Natural killer cell (primary cell): ENCODE results near the gene ZACN. TPM values are rescaled to one million over a fixed set of nuclear protein-coding genes. Genes with fewer than 3 reads are reported as not detected.

Experiments
- ATAC-seq, 3 donors: fragments of 150-1000 bp in 2 of 3; fragments of 200-7000 bp in 1 of 3; cut with Tn5 transposase; 1 replicate in 1 of 3; 2 replicates in 2 of 3; pipeline ENCODE4 v1.10.0; 2021; ENCODE audit warnings: mild to moderate bottlenecking in 2 of 3, moderate library complexity in 2 of 3
- DNase-seq, 2 donors: peaks; one replicate each; pipeline versions ENCODE4 v3.0.0 to v3.0.0-alpha.2; 2013 to 2021; ENCODE audit warnings: mixed read lengths in 1 of 2
- H3K27ac ChIP-seq: one replicate; pipeline ENCODE4 v1.5.1; 2013; ENCODE audit warnings: mild to moderate bottlenecking, low read length
- H3K27me3 ChIP-seq: one replicate; pipeline ENCODE4 v1.6.1; 2013; ENCODE audit warnings: low read length; ENCODE audit not compliant: control insufficient read depth, insufficient read depth
- H3K36me3 ChIP-seq: one replicate; pipeline ENCODE4 v1.6.1; 2013; ENCODE audit warnings: low read length; ENCODE audit not compliant: control insufficient read depth, insufficient read depth
- H3K4me1 ChIP-seq: one replicate; pipeline ENCODE4 v1.6.1; 2013; ENCODE audit warnings: low read length; ENCODE audit not compliant: control insufficient read depth, insufficient read depth
- H3K4me3 ChIP-seq: one replicate; pipeline ENCODE4 v1.5.1; 2013; ENCODE audit warnings: low read length
- H3K9me3 ChIP-seq: one replicate; pipeline ENCODE4 v1.6.1; 2013; ENCODE audit warnings: low read length; ENCODE audit not compliant: control insufficient read depth, insufficient read depth
- H3K27ac Mint-ChIP-seq, 2 donors: one replicate each; pipeline ENCODE4 v1.8.0; 2022; ENCODE audit warnings: mild to moderate bottlenecking in 2 of 2, mixed read lengths in 2 of 2, moderate library complexity in 1 of 2
- H3K27me3 Mint-ChIP-seq, 2 donors: one replicate each; pipeline ENCODE4 v1.8.0; 2022; ENCODE audit warnings: low read depth in 2 of 2, mixed read lengths in 2 of 2
- H3K36me3 Mint-ChIP-seq: one replicate; pipeline ENCODE4 v1.8.0; 2022; ENCODE audit warnings: mixed read lengths
- H3K4me1 Mint-ChIP-seq, 2 donors: one replicate each; pipeline ENCODE4 v1.8.0; 2022; ENCODE audit warnings: mixed read lengths in 2 of 2
- H3K4me3 Mint-ChIP-seq: one replicate; pipeline ENCODE4 v1.8.0; 2022; ENCODE audit warnings: mild to moderate bottlenecking, moderate library complexity, mixed read lengths
- H3K9me3 Mint-ChIP-seq, 2 donors: one replicate each; pipeline ENCODE4 v1.8.0; 2022; ENCODE audit warnings: mixed read lengths in 2 of 2
- CTCF ChIP-seq: fragments of 200-600 bp; IDR thresholded peaks from one replicate; pipeline ENCODE4 v1.8.0; 2022; ENCODE audit warnings: antibody characterized with exemption
- WGBS: methylation state at CpG from one replicate; pipeline ENCODE4 v1.1.7; 2013; ENCODE audit warnings: missing lambda C conversion rate; ENCODE audit not compliant: insufficient coverage; 5-methylcytosine and 5-hydroxymethylcytosine counted together
- intact Hi-C: fragments of 100-400 bp; cut with micrococcal nuclease; formaldehyde crosslinking; loops from one replicate; pipeline ENCODE4 v1.14.2; 2022
- total RNA-seq, 4 donors: library from RNA; stranded (reverse); fragments of 120-200 nt in 1 of 4; gene quantifications; one replicate each; pipeline versions ENCODE4 v1.2.3 to v1.2.4, GENCODE V29; 2013 to 2022

Gene ZACN
- total RNA-seq, 3 donors from 2014 or later (not counting 1 experiment from before 2014, with no cell fraction given), result 0.28 to 0.80 (median 0.50) TPM

- 87% methylated on average over 19 of the region's 19 CpGs for WGBS
- peaks cover 0 to 15% of the 10 kb centered on the region in 2 donors for H3K4me1 Mint-ChIP-seq
- Histone ChIP-seq H3K27ac (no peak overlapping the region), H3K4me3 (no peak overlapping the region), H3K27me3 (no peaks in the 10 kb centered on the region), H3K9me3 (no peaks in the 10 kb centered on the region), H3K36me3 (no peaks in the 10 kb centered on the region), H3K4me1 (peaks cover 14% of the 10 kb centered on the region)
- H3K9me3 Mint-ChIP-seq, result no peaks in the 10 kb centered on the region
- no peak overlapping the region for H3K27ac Mint-ChIP-seq
- TF ChIP-seq CTCF, result no peak
- H3K4me3 Mint-ChIP-seq, result no peak overlapping the region
- H3K27me3 Mint-ChIP-seq, result no peaks in the 10 kb centered on the region
- DNase-seq (no peak), ATAC-seq (no peak)
- H3K36me3 Mint-ChIP-seq, result no peaks in the 10 kb centered on the region
- intact Hi-C loops, result no loop called here
These were observed 40.7 kb downstream of the ZACN start for GRCh38 chr17:76119409-76120371.

- Histone ChIP-seq H3K36me3 (no peaks in the 10 kb centered on the region), H3K4me3 (no peak overlapping the region), H3K27ac (no peak overlapping the region), H3K4me1 (peaks cover 14% of the 10 kb centered on the region), H3K9me3 (no peaks in the 10 kb centered on the region), H3K27me3 (no peaks in the 10 kb centered on the region)
- WGBS, result 91% methylated on average over 5 of the region's 5 CpGs
- Mint-ChIP-seq H3K9me3 (no peaks in the 10 kb centered on the region), H3K4me1 (peaks cover 0 to 19% of the 10 kb centered on the region in 2 donors), H3K4me3 (peak overlapping the region; percentile 69), H3K36me3 (no peaks in the 10 kb centered on the region), H3K27me3 (no peaks in the 10 kb centered on the region), H3K27ac (no peak overlapping the region)
- no peak for TF ChIP-seq CTCF
- intact Hi-C loops, result loop anchor here (1.0 kb wide), 3 partner anchors 62 to 179 kb away; no protein-coding TSS in a partner anchor
- no peak for ATAC-seq
- no peak for DNase-seq
These were observed 41.7 kb downstream of the ZACN start for GRCh38 chr17:76120658-76121008.

GRCh38 chr17:76121932-76122430 lies 43.0 kb downstream of the ZACN start:
- Mint-ChIP-seq H3K27me3 (no peaks in the 10 kb centered on the region), H3K9me3 (no peaks in the 10 kb centered on the region), H3K36me3 (no peaks in the 10 kb centered on the region), H3K4me3 (peak overlapping the region; percentile 58), H3K27ac (peak overlapping the region in 1 of 2 donors; percentile 82), H3K4me1 (peaks cover 0 to 19% of the 10 kb centered on the region in 2 donors)
- Histone ChIP-seq H3K4me3 (peak overlapping the region; percentile 49), H3K4me1 (peaks cover 14% of the 10 kb centered on the region), H3K27me3 (no peaks in the 10 kb centered on the region), H3K36me3 (no peaks in the 10 kb centered on the region), H3K27ac (no peak overlapping the region), H3K9me3 (no peaks in the 10 kb centered on the region)
- TF ChIP-seq CTCF, result no peak
- 20% methylated on average over 42 of the region's 42 CpGs for WGBS
- peak; percentile 28 to 36 (median 31) for ATAC-seq
- peak in 1 of 2 donors; percentile 38 for DNase-seq
- intact Hi-C loops, result loop anchor here (1.0 kb wide), 3 partner anchors 60 to 177 kb away; no protein-coding TSS in a partner anchor
